OCI-LY7 (cell line): ENCODE results near the gene DHRSX. TPM values are rescaled to one million over a fixed set of nuclear protein-coding genes. Genes with fewer than 3 reads are reported as not detected.

Experiments used
- BruUV-seq: library from RNA; stranded (reverse); fragments of 400-500 nt; replicated peaks from 2 replicates; lab custom pipeline; 2021; lab: Mats Ljungman, UMichigan
- CTCF ChIA-PET: fragments of 300-600 bp; sonication (Branson Sonifier 250); formaldehyde crosslinking; loops from one replicate; lab custom pipeline; 2022; ENCODE audit warnings: antibody characterized with exemption; ENCODE audit not compliant: unreplicated experiment; lab: Charles Lee
- POLR2A ChIA-PET: fragments of 300-600 bp; sonication (Branson Sonifier 250); formaldehyde crosslinking; loops from one replicate; lab custom pipeline; 2022; ENCODE audit warnings: antibody characterized with exemption; lab: Charles Lee
- DNase-seq: peaks from one replicate; pipeline ENCODE4 v3.0.0-alpha.2; 2015; ENCODE audit warnings: low spot score
- H2AFZ ChIP-seq: fragments of 200-600 bp; sonication (generic), shearing (Covaris generic); 2 replicates; pipeline ENCODE4 v1.6.1; 2014; ENCODE audit warnings: mild to moderate bottlenecking, antibody characterized with exemption, low read length, moderate library complexity
- H3K27ac ChIP-seq: fragments of 200-600 bp; sonication (generic); 2 replicates; pipeline ENCODE4 v1.5.1; 2014; ENCODE audit warnings: mixed run types, low read depth, mild to moderate bottlenecking, moderate library complexity, low read length, inconsistent platforms; ENCODE audit not compliant: poor library complexity, severe bottlenecking
- H3K36me3 ChIP-seq: fragments of 200-600 bp; sonication (generic); 2 replicates; pipeline ENCODE4 v1.6.1; 2014; ENCODE audit warnings: mild to moderate bottlenecking, antibody characterized with exemption, low read length, moderate library complexity, mixed read lengths; ENCODE audit not compliant: insufficient read depth
- H3K4me1 ChIP-seq: fragments of 200-600 bp; sonication (generic); 2 replicates; pipeline ENCODE4 v1.5.1; 2014; ENCODE audit warnings: mild to moderate bottlenecking, low read length; ENCODE audit not compliant: insufficient read depth, poor library complexity, severe bottlenecking
- H3K4me2 ChIP-seq: fragments of 200-600 bp; sonication (generic); 2 replicates; pipeline ENCODE4 v1.6.1; 2014; ENCODE audit warnings: mild to moderate bottlenecking, low read length
- H3K4me3 ChIP-seq: fragments of 200-600 bp; sonication (generic); 2 replicates; pipeline ENCODE4 v1.5.1; 2014; ENCODE audit warnings: mild to moderate bottlenecking, low read depth, low read length; ENCODE audit not compliant: poor library complexity, severe bottlenecking
- H3K79me2 ChIP-seq: fragments of 200-600 bp; sonication (generic); 2 replicates; pipeline ENCODE4 v1.6.1; 2016; ENCODE audit warnings: low read depth, mild to moderate bottlenecking, low read length, moderate library complexity, mixed read lengths; ENCODE audit not compliant: insufficient read depth
- H3K9me2 ChIP-seq: fragments of 200-600 bp; sonication (generic); 2 replicates; pipeline ENCODE4 v1.6.1; 2016; ENCODE audit warnings: mild to moderate bottlenecking, low read length, mixed read lengths; ENCODE audit not compliant: insufficient read depth
- H3K9me3 ChIP-seq: fragments of 200-600 bp; sonication (generic); 2 replicates; pipeline ENCODE4 v1.6.1; 2014; ENCODE audit warnings: mild to moderate bottlenecking, mixed run types, low read length, mixed read lengths
- H4K20me1 ChIP-seq: fragments of 200-600 bp; sonication (generic); 2 replicates; pipeline ENCODE4 v1.6.1; 2014; ENCODE audit warnings: mild to moderate bottlenecking, antibody characterized with exemption, low read length, moderate library complexity, mixed read lengths; ENCODE audit not compliant: insufficient read depth
- EZH2phosphoT487 ChIP-seq: fragments of 200-600 bp; sonication (generic); IDR thresholded peaks from 2 replicates; pipeline ENCODE4 v1.6.1; 2018; ENCODE audit warnings: low read depth, borderline replicate concordance, mild to moderate bottlenecking, mixed run types, antibody characterized with exemption, low read length, moderate library complexity, mixed read lengths
- intact Hi-C: fragments of 100-400 bp; cut with micrococcal nuclease; formaldehyde crosslinking; loops from one replicate; pipeline ENCODE4 v1.10.0; 2022; ENCODE audit not compliant: unreplicated experiment
- total RNA-seq, 2 experiments: library from RNA; depleted of rRNA in 1 of 2; stranded (reverse); fragments of >200 nt in 1 of 2; shearing (Covaris generic) in 1 of 2; gene quantifications; 2 replicates each; pipeline ENCODE4 v1.2.3, GENCODE V29; 2014 to 2022
- TF ChIP-seq, protein P1 (sequence below): fragments of 200-600 bp; sonication (generic); conservative IDR thresholded peaks from 2 replicates; pipeline ENCODE4 v1.5.1; 2014; ENCODE audit warnings: mild to moderate bottlenecking, antibody characterized with exemption, low read length, moderate library complexity, mixed read lengths

The DHRSX gene
- total RNA-seq, 2 experiments from 2014 or later = 25.2 to 30.9 TPM

- Histone ChIP-seq H3K27ac (no peak overlapping the region), H3K9me3 (peaks cover 10% of the 10 kb centered on the region), H3K79me2 (no peaks in the 10 kb centered on the region), H2AFZ (no peak overlapping the region), H3K36me3 (peaks cover 15% of the 10 kb centered on the region), H3K4me1 (no peaks in the 10 kb centered on the region), H3K4me2 (no peak overlapping the region), H4K20me1 (no peaks in the 10 kb centered on the region), H3K9me2 (no peaks in the 10 kb centered on the region), H3K4me3 (no peak overlapping the region)
- ChIA-PET POLR2A (no interaction called here), CTCF (no interaction called here)
- intact Hi-C loops = no loop called here
- DNase-seq = no peak
- TF ChIP-seq EZH2phosphoT487 = no peak
- TF ChIP-seq, protein P1, sequence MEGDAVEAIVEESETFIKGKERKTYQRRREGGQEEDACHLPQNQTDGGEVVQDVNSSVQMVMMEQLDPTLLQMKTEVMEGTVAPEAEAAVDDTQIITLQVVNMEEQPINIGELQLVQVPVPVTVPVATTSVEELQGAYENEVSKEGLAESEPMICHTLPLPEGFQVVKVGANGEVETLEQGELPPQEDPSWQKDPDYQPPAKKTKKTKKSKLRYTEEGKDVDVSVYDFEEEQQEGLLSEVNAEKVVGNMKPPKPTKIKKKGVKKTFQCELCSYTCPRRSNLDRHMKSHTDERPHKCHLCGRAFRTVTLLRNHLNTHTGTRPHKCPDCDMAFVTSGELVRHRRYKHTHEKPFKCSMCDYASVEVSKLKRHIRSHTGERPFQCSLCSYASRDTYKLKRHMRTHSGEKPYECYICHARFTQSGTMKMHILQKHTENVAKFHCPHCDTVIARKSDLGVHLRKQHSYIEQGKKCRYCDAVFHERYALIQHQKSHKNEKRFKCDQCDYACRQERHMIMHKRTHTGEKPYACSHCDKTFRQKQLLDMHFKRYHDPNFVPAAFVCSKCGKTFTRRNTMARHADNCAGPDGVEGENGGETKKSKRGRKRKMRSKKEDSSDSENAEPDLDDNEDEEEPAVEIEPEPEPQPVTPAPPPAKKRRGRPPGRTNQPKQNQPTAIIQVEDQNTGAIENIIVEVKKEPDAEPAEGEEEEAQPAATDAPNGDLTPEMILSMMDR = no peak
- no TSS peak for BruUV-seq
Observed at GRCh38 chrX:2389324-2389723, 111.5 kb downstream of the DHRSX start.

GRCh38 chrX:2388669-2389068, 112.1 kb downstream of the DHRSX start:
- Histone ChIP-seq H2AFZ (no peak overlapping the region), H3K36me3 (peaks cover 15% of the 10 kb centered on the region), H3K79me2 (no peaks in the 10 kb centered on the region), H4K20me1 (no peaks in the 10 kb centered on the region), H3K4me3 (no peak overlapping the region), H3K9me3 (peaks cover 10% of the 10 kb centered on the region), H3K27ac (no peak overlapping the region), H3K4me2 (no peak overlapping the region), H3K9me2 (no peaks in the 10 kb centered on the region), H3K4me1 (no peaks in the 10 kb centered on the region)
- CTCF ChIA-PET = no interaction called here
- no peak for TF ChIP-seq EZH2phosphoT487
- TF ChIP-seq, protein P1 = no peak
- no TSS peak for BruUV-seq
- POLR2A ChIA-PET = no interaction called here
- no peak for DNase-seq
- intact Hi-C loops = no loop called here

DNA sequence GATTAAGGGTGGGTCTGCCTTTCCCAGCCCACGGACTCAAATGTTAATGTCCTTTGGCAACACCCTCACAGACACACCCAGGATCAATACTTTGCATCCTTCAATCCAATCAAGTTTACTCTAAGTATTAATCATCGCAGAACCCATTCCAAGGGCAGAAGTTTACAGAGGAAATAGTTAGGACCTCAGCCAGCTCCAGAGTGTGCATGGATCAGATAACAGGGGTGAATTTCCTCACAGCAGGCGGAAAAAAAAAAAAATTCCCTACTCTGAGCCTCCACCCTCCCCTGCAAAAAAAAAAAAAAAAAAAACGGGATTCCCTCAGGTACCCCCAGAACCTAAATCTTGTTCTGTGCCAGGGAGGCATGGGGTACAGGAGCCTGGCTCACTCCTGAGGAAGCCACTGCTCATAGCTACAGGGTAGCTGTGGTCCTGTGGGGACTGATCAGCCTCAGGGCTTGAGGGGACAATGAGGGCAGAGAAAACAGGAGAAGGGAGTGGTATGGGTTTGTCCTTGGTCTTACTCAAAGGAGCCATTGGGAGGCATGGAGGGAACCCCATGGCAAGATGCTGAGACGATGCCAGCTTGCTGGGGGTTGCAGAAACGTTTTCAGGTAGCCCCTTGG, 113.0 kb downstream of the DHRSX start:
- Histone ChIP-seq H3K79me2 (no peaks in the 10 kb centered on the region), H3K36me3 (peaks cover 15% of the 10 kb centered on the region), H3K27ac (no peak overlapping the region), H3K4me2 (no peak overlapping the region), H4K20me1 (no peaks in the 10 kb centered on the region), H3K9me3 (peaks cover 10% of the 10 kb centered on the region), H3K9me2 (no peaks in the 10 kb centered on the region), H3K4me3 (no peak overlapping the region), H2AFZ (no peak overlapping the region), H3K4me1 (no peaks in the 10 kb centered on the region)
- no peak for TF ChIP-seq EZH2phosphoT487
- TF ChIP-seq, protein P1 = no peak
- DNase-seq = no peak
- POLR2A ChIA-PET = no interaction called here
- CTCF ChIA-PET = no interaction called here
- no TSS peak for BruUV-seq
- intact Hi-C loops = no loop called here
